Stimulated activated CD8-positive, alpha-beta memory T cell treated with anti-CD3 and anti-CD28 coated beads, Interleukin-15, amount 100 ng/mL, for 1 hour (primary cell): Measurements from ENCODE around the gene DUSP23.

Source experiments
- DNase-seq: peaks from one replicate; pipeline ENCODE4 v3.0.0-alpha.2; 2020; ENCODE audit warnings: low read depth

Gene DUSP23

DNA sequence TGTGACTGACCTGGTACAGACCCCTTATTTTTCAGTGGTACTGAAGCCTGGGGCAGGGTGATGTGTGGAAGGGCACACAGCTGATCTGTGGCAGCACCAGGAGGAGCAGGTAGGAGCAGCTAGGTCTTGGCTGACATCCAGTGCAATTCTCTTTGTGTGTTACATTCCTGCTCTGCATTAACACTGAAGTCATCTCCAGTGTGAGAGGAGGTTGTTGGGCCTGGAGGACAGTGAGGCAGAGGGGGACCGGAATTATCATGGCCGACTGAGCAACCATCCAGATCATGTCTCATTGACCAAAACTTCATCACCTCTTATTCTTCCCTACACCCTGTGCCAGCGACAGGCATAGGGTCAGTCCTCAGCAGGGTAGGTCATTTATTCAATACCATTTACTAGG is 47.4 kb downstream of the DUSP23 start:
- no peak for DNase-seq

- no peak for DNase-seq
Observed at GRCh38 chr1:159828581-159829272, 48.0 kb downstream of the DUSP23 start.

- no peak for DNase-seq
Observed at GRCh38 chr1:159829273-159829634, 48.5 kb downstream of the DUSP23 start.

- no peak for DNase-seq
Observed at GRCh38 chr1:159829822-159830465, 49.2 kb downstream of the DUSP23 start.

- DNase-seq = no peak
Observed at GRCh38 chr1:159830722-159831121, 50.0 kb downstream of the DUSP23 start.

GRCh38 chr1:159831412-159832141 is 50.8 kb downstream of the DUSP23 start:
- DNase-seq = no peak
